ENCODE data around the gene USHBP1. TPM values are rescaled to one million over a fixed set of nuclear protein-coding genes. Genes with fewer than 3 reads are reported as not detected.

USHBP1 gene
- total RNA-seq, 4 donors from 2014 or later = 3.4 to 39.9 (median 4.8) TPM

- TF ChIP-seq, protein P1, sequence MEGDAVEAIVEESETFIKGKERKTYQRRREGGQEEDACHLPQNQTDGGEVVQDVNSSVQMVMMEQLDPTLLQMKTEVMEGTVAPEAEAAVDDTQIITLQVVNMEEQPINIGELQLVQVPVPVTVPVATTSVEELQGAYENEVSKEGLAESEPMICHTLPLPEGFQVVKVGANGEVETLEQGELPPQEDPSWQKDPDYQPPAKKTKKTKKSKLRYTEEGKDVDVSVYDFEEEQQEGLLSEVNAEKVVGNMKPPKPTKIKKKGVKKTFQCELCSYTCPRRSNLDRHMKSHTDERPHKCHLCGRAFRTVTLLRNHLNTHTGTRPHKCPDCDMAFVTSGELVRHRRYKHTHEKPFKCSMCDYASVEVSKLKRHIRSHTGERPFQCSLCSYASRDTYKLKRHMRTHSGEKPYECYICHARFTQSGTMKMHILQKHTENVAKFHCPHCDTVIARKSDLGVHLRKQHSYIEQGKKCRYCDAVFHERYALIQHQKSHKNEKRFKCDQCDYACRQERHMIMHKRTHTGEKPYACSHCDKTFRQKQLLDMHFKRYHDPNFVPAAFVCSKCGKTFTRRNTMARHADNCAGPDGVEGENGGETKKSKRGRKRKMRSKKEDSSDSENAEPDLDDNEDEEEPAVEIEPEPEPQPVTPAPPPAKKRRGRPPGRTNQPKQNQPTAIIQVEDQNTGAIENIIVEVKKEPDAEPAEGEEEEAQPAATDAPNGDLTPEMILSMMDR (IDR thresholded peaks at IDR 0.05; ENCODE audit: low read depth) = no peak
Measured at GRCh38 chr19:17307876-17308377, 43.4 kb upstream of the USHBP1 start.

- TF ChIP-seq, protein P1 (IDR thresholded peaks at IDR 0.05; ENCODE audit: low read depth) = no peak
Measured at GRCh38 chr19:17306285-17306714, 41.8 kb upstream of the USHBP1 start.

- TF ChIP-seq, protein P1 (IDR thresholded peaks at IDR 0.05; ENCODE audit: low read depth) = no peak
Measured at GRCh38 chr19:17305517-17306284, 41.2 kb upstream of the USHBP1 start, which contains the start of gene MRPL34. TSS of gene MRPL34 (plus strand) at chr19:17305872. CDS start at chr19:17305893, 21 bp downstream.

DNA sequence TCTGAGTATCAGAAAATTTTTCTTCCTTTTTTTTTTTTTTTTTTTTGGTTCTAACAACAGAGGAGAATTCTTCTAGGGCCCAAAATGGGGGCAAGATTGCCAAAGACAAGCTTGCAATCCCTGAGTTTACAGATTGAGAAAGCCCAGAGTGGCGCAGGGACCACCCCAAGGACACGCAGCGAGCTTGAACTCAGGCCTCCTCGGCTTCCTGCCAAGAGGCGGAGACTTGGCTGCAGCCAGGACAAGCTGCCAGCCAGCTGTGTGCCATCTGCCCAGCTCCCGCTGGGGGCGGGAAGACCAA is 40.6 kb upstream of the USHBP1 start:
- TF ChIP-seq, protein P1 (IDR thresholded peaks at IDR 0.05; ENCODE audit: low read depth) = no peak

DNA sequence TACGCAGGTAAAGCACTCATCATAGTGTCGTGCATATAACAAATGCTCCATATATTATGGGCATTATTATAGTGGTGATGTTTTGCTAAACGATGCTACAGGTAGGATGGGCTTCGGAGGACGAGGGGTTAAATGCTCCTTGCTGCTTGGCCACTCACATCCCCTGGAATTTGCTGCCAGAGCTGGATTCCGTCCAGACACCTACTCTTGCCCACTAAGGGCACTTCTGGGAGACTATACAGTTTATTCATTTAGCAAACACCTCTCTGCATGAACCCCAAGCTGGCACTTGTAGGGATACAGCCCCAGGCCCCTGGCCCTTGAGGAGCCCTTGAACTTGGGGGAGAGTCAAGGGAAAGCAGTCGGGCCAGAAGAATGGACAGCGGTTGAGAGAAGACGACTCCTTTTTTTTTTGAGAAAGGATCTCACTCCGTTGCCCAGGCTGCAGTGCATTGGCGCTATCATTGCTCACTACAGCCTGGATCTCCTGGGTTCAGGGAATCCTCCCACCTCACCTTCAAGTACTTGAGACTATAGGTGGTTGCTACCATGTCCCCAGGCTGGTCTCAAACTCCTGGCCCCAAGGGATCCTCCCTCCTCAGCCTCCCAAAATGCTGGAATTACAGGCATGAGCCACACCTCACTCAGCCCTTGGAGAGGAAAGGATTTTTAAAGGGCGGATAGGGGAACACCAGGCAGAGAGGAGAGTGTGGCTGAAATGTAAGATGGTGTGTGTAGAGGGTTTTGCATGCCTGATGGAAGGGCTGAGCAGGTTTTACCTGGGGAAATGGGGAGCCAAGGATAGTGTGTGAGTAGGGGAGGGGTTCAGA is 40.1 kb upstream of the USHBP1 start:
- TF ChIP-seq, protein P1 (IDR thresholded peaks at IDR 0.05; ENCODE audit: low read depth) = no peak

GRCh38 chr19:17303940-17304267 is 39.4 kb upstream of the USHBP1 start:
- TF ChIP-seq, protein P1 (IDR thresholded peaks at IDR 0.05; ENCODE audit: low read depth) = no peak
